ENCODE measurements around the gene PANX2.

PANX2 gene

GRCh38 chr22:50177537-50178470 lies 7.3 kb downstream of the PANX2 start:
- H3K4me3 ChIP-seq (ENCODE audit: low read depth, low read length), result no peak overlapping the region
- TF ChIP-seq POLR2A (IDR thresholded peaks at IDR 0.05; ENCODE audit: extremely low read depth, insufficient read length) (no peak), CTCF (IDR thresholded peaks at IDR 0.05; ENCODE audit: low read depth, low read length) (no peak), MYC (IDR thresholded peaks at IDR 0.05; ENCODE audit: low read depth, low read length) (no peak), MAX (IDR thresholded peaks at IDR 0.05; ENCODE audit: low read depth, low read length) (no peak)
- DNase-seq (ENCODE audit: low read depth), result no peak

GRCh38 chr22:50178471-50178864 lies 7.9 kb downstream of the PANX2 start:
- no peak for TF ChIP-seq POLR2A (IDR thresholded peaks at IDR 0.05; ENCODE audit: extremely low read depth, insufficient read length)
- no peak for TF ChIP-seq CTCF (IDR thresholded peaks at IDR 0.05; ENCODE audit: low read depth, low read length)
- TF ChIP-seq MYC (IDR thresholded peaks at IDR 0.05; ENCODE audit: low read depth, low read length), result no peak
- no peak for TF ChIP-seq MAX (IDR thresholded peaks at IDR 0.05; ENCODE audit: low read depth, low read length)
- DNase-seq (ENCODE audit: low read depth), result no peak
- no peak overlapping the region for H3K4me3 ChIP-seq (ENCODE audit: low read depth, low read length)

- H3K4me3 ChIP-seq (ENCODE audit: low read depth, low read length), result no peak overlapping the region
- no peak for DNase-seq (ENCODE audit: low read depth)
- TF ChIP-seq CTCF (IDR thresholded peaks at IDR 0.05; ENCODE audit: low read depth, low read length) (no peak), POLR2A (IDR thresholded peaks at IDR 0.05; ENCODE audit: extremely low read depth, insufficient read length) (no peak), MAX (IDR thresholded peaks at IDR 0.05; ENCODE audit: low read depth, low read length) (no peak), MYC (IDR thresholded peaks at IDR 0.05; ENCODE audit: low read depth, low read length) (no peak)
These were observed 8.6 kb downstream of the PANX2 start for GRCh38 chr22:50178871-50179869.

GRCh38 chr22:50179937-50180726 lies 9.6 kb downstream of the PANX2 start:
- TF ChIP-seq MAX (IDR thresholded peaks at IDR 0.05; ENCODE audit: low read depth, low read length), result peak; percentile 13; the same call in 1 of the 2 replicates
- TF ChIP-seq MYC (IDR thresholded peaks at IDR 0.05; ENCODE audit: low read depth, low read length), result no peak
- no peak overlapping the region for H3K4me3 ChIP-seq (ENCODE audit: low read depth, low read length)
- DNase-seq (ENCODE audit: low read depth), result peak; percentile 55

GRCh38 chr22:50180727-50181521 lies 10.4 kb downstream of the PANX2 start:
- no peak overlapping the region for H3K4me3 ChIP-seq (ENCODE audit: low read depth, low read length)
- no peak for DNase-seq (ENCODE audit: low read depth)
- TF ChIP-seq CTCF (IDR thresholded peaks at IDR 0.05; ENCODE audit: low read depth, low read length) (no peak), POLR2A (IDR thresholded peaks at IDR 0.05; ENCODE audit: extremely low read depth, insufficient read length) (no peak), MYC (IDR thresholded peaks at IDR 0.05; ENCODE audit: low read depth, low read length) (no peak), MAX (IDR thresholded peaks at IDR 0.05; ENCODE audit: low read depth, low read length) (no peak)
